ENCODE results near the gene FZR1.

DNA sequence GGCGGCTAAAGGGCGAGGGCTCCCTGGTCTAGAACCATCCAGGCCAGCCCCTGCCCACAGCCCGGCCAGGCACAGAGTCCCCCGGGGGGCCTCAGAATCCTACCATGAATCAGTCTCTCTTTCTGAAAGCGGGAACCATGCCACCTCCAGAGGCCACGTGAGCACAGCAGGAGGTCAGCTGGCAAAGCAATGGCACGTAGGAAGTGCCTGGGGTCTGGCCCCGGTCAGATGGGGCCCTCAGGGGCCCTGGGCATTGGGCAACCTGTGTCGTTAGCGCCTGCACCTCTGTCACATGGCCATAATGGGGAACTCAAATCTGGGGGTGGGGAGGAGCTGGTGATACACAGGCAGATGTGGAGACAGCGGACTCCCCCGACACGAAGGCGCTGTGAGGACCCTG lies 42.5 kb downstream of the FZR1 start:
- TF ChIP-seq EZH2 (IDR thresholded peaks at IDR 0.05) (no peak), POLR2AphosphoS5 (IDR thresholded peaks at IDR 0.05; ENCODE audit: borderline replicate concordance, low read depth, low read length) (no peak), FOXP2 (optimal IDR thresholded peaks at IDR 0.05; ENCODE audit: control extremely low read depth, extremely low read length, insufficient read depth) (no peak)
